OCI-LY7 (cell line): ENCODE results near the gene MAGEB17. TPM values are rescaled to one million over a fixed set of nuclear protein-coding genes. Genes with fewer than 3 reads are reported as not detected.
"Not testable (repeated sequence)": the region's sequence is repeated elsewhere in the genome, so short reads cannot be mapped to it uniquely, and the experiment has no call there.

ENCODE experiments used
- BruUV-seq: library from RNA; stranded (reverse); fragments of 400-500 nt; replicated peaks from 2 replicates; lab custom pipeline; 2021; lab: Mats Ljungman, UMichigan
- CTCF ChIA-PET: fragments of 300-600 bp; sonication (Branson Sonifier 250); formaldehyde crosslinking; loops from one replicate; lab custom pipeline; 2022; ENCODE audit warnings: antibody characterized with exemption; ENCODE audit not compliant: unreplicated experiment; lab: Charles Lee
- POLR2A ChIA-PET: fragments of 300-600 bp; sonication (Branson Sonifier 250); formaldehyde crosslinking; loops from one replicate; lab custom pipeline; 2022; ENCODE audit warnings: antibody characterized with exemption; lab: Charles Lee
- DNase-seq: peaks from one replicate; pipeline ENCODE4 v3.0.0-alpha.2; 2015; ENCODE audit warnings: low spot score
- H2AFZ ChIP-seq: fragments of 200-600 bp; sonication (generic), shearing (Covaris generic); 2 replicates; pipeline ENCODE4 v1.6.1; 2014; ENCODE audit warnings: mild to moderate bottlenecking, antibody characterized with exemption, low read length, moderate library complexity
- H3K27ac ChIP-seq: fragments of 200-600 bp; sonication (generic); 2 replicates; pipeline ENCODE4 v1.5.1; 2014; ENCODE audit warnings: mixed run types, low read depth, mild to moderate bottlenecking, moderate library complexity, low read length, inconsistent platforms; ENCODE audit not compliant: poor library complexity, severe bottlenecking
- H3K36me3 ChIP-seq: fragments of 200-600 bp; sonication (generic); 2 replicates; pipeline ENCODE4 v1.6.1; 2014; ENCODE audit warnings: mild to moderate bottlenecking, antibody characterized with exemption, low read length, moderate library complexity, mixed read lengths; ENCODE audit not compliant: insufficient read depth
- H3K4me1 ChIP-seq: fragments of 200-600 bp; sonication (generic); 2 replicates; pipeline ENCODE4 v1.5.1; 2014; ENCODE audit warnings: mild to moderate bottlenecking, low read length; ENCODE audit not compliant: insufficient read depth, poor library complexity, severe bottlenecking
- H3K4me2 ChIP-seq: fragments of 200-600 bp; sonication (generic); 2 replicates; pipeline ENCODE4 v1.6.1; 2014; ENCODE audit warnings: mild to moderate bottlenecking, low read length
- H3K4me3 ChIP-seq: fragments of 200-600 bp; sonication (generic); 2 replicates; pipeline ENCODE4 v1.5.1; 2014; ENCODE audit warnings: mild to moderate bottlenecking, low read depth, low read length; ENCODE audit not compliant: poor library complexity, severe bottlenecking
- H3K79me2 ChIP-seq: fragments of 200-600 bp; sonication (generic); 2 replicates; pipeline ENCODE4 v1.6.1; 2016; ENCODE audit warnings: low read depth, mild to moderate bottlenecking, low read length, moderate library complexity, mixed read lengths; ENCODE audit not compliant: insufficient read depth
- H3K9me2 ChIP-seq: fragments of 200-600 bp; sonication (generic); 2 replicates; pipeline ENCODE4 v1.6.1; 2016; ENCODE audit warnings: mild to moderate bottlenecking, low read length, mixed read lengths; ENCODE audit not compliant: insufficient read depth
- H3K9me3 ChIP-seq: fragments of 200-600 bp; sonication (generic); 2 replicates; pipeline ENCODE4 v1.6.1; 2014; ENCODE audit warnings: mild to moderate bottlenecking, mixed run types, low read length, mixed read lengths
- H4K20me1 ChIP-seq: fragments of 200-600 bp; sonication (generic); 2 replicates; pipeline ENCODE4 v1.6.1; 2014; ENCODE audit warnings: mild to moderate bottlenecking, antibody characterized with exemption, low read length, moderate library complexity, mixed read lengths; ENCODE audit not compliant: insufficient read depth
- EZH2phosphoT487 ChIP-seq: fragments of 200-600 bp; sonication (generic); IDR thresholded peaks from 2 replicates; pipeline ENCODE4 v1.6.1; 2018; ENCODE audit warnings: low read depth, borderline replicate concordance, mild to moderate bottlenecking, mixed run types, antibody characterized with exemption, low read length, moderate library complexity, mixed read lengths
- intact Hi-C: fragments of 100-400 bp; cut with micrococcal nuclease; formaldehyde crosslinking; loops from one replicate; pipeline ENCODE4 v1.10.0; 2022; ENCODE audit not compliant: unreplicated experiment
- total RNA-seq, 2 experiments: library from RNA; depleted of rRNA in 1 of 2; stranded (reverse); fragments of >200 nt in 1 of 2; shearing (Covaris generic) in 1 of 2; gene quantifications; 2 replicates each; pipeline ENCODE4 v1.2.3, GENCODE V29; 2014 to 2022
- TF ChIP-seq, protein P1 (sequence below): fragments of 200-600 bp; sonication (generic); conservative IDR thresholded peaks from 2 replicates; pipeline ENCODE4 v1.5.1; 2014; ENCODE audit warnings: mild to moderate bottlenecking, antibody characterized with exemption, low read length, moderate library complexity, mixed read lengths

The MAGEB17 gene
- total RNA-seq, 2 experiments from 2014 or later = not detected

DNA sequence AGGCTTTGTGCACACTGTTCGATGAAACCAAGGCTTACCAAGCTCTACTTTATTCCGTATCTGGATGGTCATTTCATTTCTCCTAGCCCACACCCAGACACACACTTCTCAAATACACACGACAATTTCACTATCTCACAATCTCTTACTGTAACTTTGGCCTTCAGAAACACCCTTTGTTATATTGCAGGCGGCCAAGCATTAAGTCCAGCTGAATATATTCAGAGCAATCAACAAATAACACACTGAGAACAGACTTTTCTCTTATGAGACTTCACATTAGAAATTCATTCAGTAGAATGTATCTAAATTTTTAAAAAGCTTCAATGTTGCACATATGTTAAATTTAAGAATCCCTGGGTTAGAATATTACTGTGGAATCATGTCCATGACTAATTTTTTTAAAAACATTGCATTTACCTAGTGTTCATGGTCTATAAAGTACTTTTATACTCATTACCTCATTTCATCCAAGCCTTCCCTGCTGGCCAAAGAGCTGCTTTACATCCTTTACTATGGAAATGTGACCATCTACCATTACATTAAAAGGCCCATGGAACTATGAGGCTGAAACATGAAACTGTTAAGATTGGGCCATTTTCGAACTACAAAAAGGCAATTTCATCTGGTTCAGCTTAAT, 10.5 kb upstream of the MAGEB17 start:
- H3K9me3 ChIP-seq = no peaks in the 10 kb centered on the region
- no peaks in the 10 kb centered on the region for H3K79me2 ChIP-seq
- TF ChIP-seq EZH2phosphoT487 = no peak
- TF ChIP-seq, protein P1, sequence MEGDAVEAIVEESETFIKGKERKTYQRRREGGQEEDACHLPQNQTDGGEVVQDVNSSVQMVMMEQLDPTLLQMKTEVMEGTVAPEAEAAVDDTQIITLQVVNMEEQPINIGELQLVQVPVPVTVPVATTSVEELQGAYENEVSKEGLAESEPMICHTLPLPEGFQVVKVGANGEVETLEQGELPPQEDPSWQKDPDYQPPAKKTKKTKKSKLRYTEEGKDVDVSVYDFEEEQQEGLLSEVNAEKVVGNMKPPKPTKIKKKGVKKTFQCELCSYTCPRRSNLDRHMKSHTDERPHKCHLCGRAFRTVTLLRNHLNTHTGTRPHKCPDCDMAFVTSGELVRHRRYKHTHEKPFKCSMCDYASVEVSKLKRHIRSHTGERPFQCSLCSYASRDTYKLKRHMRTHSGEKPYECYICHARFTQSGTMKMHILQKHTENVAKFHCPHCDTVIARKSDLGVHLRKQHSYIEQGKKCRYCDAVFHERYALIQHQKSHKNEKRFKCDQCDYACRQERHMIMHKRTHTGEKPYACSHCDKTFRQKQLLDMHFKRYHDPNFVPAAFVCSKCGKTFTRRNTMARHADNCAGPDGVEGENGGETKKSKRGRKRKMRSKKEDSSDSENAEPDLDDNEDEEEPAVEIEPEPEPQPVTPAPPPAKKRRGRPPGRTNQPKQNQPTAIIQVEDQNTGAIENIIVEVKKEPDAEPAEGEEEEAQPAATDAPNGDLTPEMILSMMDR = no peak
- intact Hi-C loops = no loop called here
- POLR2A ChIA-PET = interaction anchor here (0.5 to 0.6 kb wide), 3 partner anchors 8 to 330 kb away, joined by 3 to 4 read pairs (median 3); no protein-coding TSS in a partner anchor
- no TSS peak for BruUV-seq
- H3K4me3 ChIP-seq = no peak overlapping the region
- no peak for DNase-seq
- H3K27ac ChIP-seq = no peak overlapping the region
- no peak overlapping the region for H2AFZ ChIP-seq
- no peaks in the 10 kb centered on the region for H3K9me2 ChIP-seq
- no peaks in the 10 kb centered on the region for H4K20me1 ChIP-seq
- no peaks in the 10 kb centered on the region for H3K36me3 ChIP-seq
- CTCF ChIA-PET = no interaction called here
- H3K4me1 ChIP-seq = no peaks in the 10 kb centered on the region
- H3K4me2 ChIP-seq = no peak overlapping the region

DNA sequence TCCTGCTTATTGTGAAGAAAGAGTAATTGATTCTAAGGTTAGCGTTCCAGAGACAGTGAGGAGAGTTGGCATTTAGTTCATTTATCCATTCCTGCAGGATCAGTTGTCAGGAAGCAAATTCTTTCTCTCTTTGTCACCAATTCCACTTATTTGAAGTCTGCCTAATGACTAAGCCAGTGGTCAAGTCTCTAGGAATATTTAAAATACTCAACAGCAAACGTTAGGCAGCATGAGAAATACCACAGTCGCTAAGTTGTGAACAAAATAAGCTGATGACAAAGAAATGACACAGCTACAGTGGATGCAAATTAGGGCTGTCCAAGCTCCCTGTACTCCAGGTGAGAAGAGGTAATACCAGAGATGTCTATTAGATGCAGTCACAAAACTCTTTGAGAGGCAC, 6.6 kb upstream of the MAGEB17 start:
- ChIA-PET CTCF (no interaction called here), POLR2A (interaction anchor here (0.5 kb wide), 1 partner anchor 667 kb away, joined by 3 read pairs; the partner anchor contains the start of gene PIR)
- Histone ChIP-seq H3K9me3 (no peaks in the 10 kb centered on the region), H3K9me2 (no peaks in the 10 kb centered on the region), H3K36me3 (no peaks in the 10 kb centered on the region), H4K20me1 (no peaks in the 10 kb centered on the region), H3K27ac (no peak overlapping the region), H2AFZ (no peak overlapping the region), H3K4me1 (no peaks in the 10 kb centered on the region), H3K4me2 (no peak overlapping the region), H3K79me2 (no peaks in the 10 kb centered on the region), H3K4me3 (no peak overlapping the region)
- TF ChIP-seq, protein P1 = no peak
- no peak for TF ChIP-seq EZH2phosphoT487
- no peak for DNase-seq
- intact Hi-C loops = no loop called here
- no TSS peak for BruUV-seq

DNA sequence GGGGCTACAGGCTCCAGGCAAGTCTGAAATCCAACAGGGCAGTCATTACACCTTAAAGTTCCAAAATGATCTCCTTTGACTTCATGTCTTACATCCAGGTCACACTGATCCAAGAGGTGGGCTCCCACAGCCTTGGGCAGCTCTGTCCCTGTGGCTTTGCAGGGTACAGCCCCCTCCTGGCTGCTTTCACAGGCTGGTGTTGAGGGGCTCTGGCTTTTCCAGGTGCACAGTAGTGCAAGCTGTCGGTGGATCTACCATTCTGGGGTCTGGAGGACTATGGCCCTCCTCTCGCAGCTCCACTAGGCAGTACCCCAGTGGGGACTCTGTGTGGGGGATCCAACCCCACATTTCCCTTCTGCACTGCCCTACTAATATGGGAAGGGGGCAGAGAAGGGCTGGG, 6.1 kb upstream of the MAGEB17 start:
- H3K36me3 ChIP-seq, H3K27ac ChIP-seq, H3K9me2 ChIP-seq, H3K4me2 ChIP-seq, POLR2A ChIA-PET, H3K4me1 ChIP-seq, H4K20me1 ChIP-seq, intact Hi-C loops, H3K9me3 ChIP-seq, H2AFZ ChIP-seq, H3K79me2 ChIP-seq, DNase-seq, H3K4me3 ChIP-seq, BruUV-seq, CTCF ChIA-PET: not testable (repeated sequence)
